Adrenal gland (tissue), 5 donors: ENCODE results near the gene SORBS2.

Source experiments
- POLR2A ChIP-seq, 2 donors: fragments of 450-650 bp; IDR thresholded peaks; one replicate each; pipeline ENCODE4 v1.6.1; 2017; ENCODE audit warnings: antibody characterized with exemption in 2 of 2, mild to moderate bottlenecking in 2 of 2, moderate library complexity in 1 of 2
- TF ChIP-seq, protein P1 (sequence below), 6 experiments: fragments of 450-650 bp in 4 of 6; fragments of 200-600 bp in 2 of 6; sonication (generic) in 1 of 6; IDR thresholded peaks; 1 replicate in 5 of 6; 2 replicates in 1 of 6; pipeline versions ENCODE4 v1.5.1 to v1.8.0; 2016 to 2021; ENCODE audit warnings: antibody characterized with exemption in 6 of 6, mild to moderate bottlenecking in 2 of 6, moderate library complexity in 1 of 6
- donor health status: DM: no; HTN: no; CAD: no.

DNA sequence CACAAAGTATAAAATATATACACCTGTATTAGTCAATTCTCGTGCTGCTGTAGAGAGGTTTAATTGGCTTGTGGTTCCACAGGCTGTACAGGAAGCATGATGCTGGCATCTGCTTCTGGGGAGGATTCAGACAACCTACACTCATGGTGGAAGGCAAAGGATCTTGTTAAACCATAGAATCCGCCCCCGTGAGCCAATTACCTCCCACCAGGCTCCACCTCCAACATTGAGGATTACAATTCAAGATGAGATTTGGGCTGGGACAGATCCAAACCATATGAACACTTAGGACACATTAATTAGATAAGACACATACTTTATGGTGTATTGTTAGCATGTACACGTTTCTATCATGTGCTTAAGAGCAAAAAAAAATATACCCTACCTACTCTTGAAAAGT is 22.1 kb upstream of the SORBS2 start:
- no peak for TF ChIP-seq POLR2A (IDR thresholded peaks at IDR 0.05)
- TF ChIP-seq, protein P1, sequence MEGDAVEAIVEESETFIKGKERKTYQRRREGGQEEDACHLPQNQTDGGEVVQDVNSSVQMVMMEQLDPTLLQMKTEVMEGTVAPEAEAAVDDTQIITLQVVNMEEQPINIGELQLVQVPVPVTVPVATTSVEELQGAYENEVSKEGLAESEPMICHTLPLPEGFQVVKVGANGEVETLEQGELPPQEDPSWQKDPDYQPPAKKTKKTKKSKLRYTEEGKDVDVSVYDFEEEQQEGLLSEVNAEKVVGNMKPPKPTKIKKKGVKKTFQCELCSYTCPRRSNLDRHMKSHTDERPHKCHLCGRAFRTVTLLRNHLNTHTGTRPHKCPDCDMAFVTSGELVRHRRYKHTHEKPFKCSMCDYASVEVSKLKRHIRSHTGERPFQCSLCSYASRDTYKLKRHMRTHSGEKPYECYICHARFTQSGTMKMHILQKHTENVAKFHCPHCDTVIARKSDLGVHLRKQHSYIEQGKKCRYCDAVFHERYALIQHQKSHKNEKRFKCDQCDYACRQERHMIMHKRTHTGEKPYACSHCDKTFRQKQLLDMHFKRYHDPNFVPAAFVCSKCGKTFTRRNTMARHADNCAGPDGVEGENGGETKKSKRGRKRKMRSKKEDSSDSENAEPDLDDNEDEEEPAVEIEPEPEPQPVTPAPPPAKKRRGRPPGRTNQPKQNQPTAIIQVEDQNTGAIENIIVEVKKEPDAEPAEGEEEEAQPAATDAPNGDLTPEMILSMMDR (IDR thresholded peaks at IDR 0.05), result no peak
